Upper lobe of left lung (tissue), 6 donors: ENCODE results near the gene KRTAP10-9. TPM values are rescaled to one million over a fixed set of nuclear protein-coding genes. Genes with fewer than 3 reads are reported as not detected.

Source experiments
- total RNA-seq, 6 donors: library from RNA; depleted of rRNA in 4 of 6; stranded (reverse); fragments of >200 nt in 4 of 6; gene quantifications; one replicate each; pipeline versions ENCODE4 v1.1.0 to v1.2.1, GENCODE V29; 2016 to 2021
- donor health status: DM: no; HTN: no; CAD: no; lungs with moderate emphysema.
- donor health status: DM: no; HTN: yes; CAD: no; lungs with severe emphysema.

The KRTAP10-9 gene
- total RNA-seq, 6 donors from 2014 or later, result not detected

Other genes starting within 250 kb of the KRTAP10-9 start
- gene LRRC3, start 171.6 kb upstream of the KRTAP10-9 start, total RNA-seq, result 10 to 100 TPM in 1 of 6 donors, 1 to 10 TPM in 5; 3.1 to 11.5 (median 4.6) TPM
- not detected for gene KRTAP10-1, start 86.9 kb upstream of the KRTAP10-9 start, total RNA-seq
- gene KRTAP10-2, start 75.6 kb upstream of the KRTAP10-9 start, total RNA-seq, result not detected
- gene KRTAP10-3, start 68.3 kb upstream of the KRTAP10-9 start, total RNA-seq, result not detected
- not detected for gene KRTAP10-4, start 53.4 kb upstream of the KRTAP10-9 start, total RNA-seq
- gene KRTAP10-5, start 46.5 kb upstream of the KRTAP10-9 start, total RNA-seq, result not detected
- gene KRTAP10-6, start 34.6 kb upstream of the KRTAP10-9 start, total RNA-seq, result not detected
- not detected for gene KRTAP10-7, start 26.5 kb upstream of the KRTAP10-9 start, total RNA-seq
- not detected for gene KRTAP10-8, start 15.0 kb upstream of the KRTAP10-9 start, total RNA-seq
- gene KRTAP10-10, start 10.3 kb downstream of the KRTAP10-9 start, total RNA-seq, result not detected
- not detected for gene KRTAP10-11, start 19.3 kb downstream of the KRTAP10-9 start, total RNA-seq
- gene KRTAP12-4, start 27.6 kb downstream of the KRTAP10-9 start, total RNA-seq, result not detected
- gene KRTAP12-3, start 30.8 kb downstream of the KRTAP10-9 start, total RNA-seq, result not detected
- gene KRTAP12-2, start 39.8 kb downstream of the KRTAP10-9 start, total RNA-seq, result not detected
- not detected for gene KRTAP12-1, start 55.1 kb downstream of the KRTAP10-9 start, total RNA-seq
- gene KRTAP10-12, start 70.1 kb downstream of the KRTAP10-9 start, total RNA-seq, result not detected
- under 1 TPM in 2 of 6 donors, not detected in 4; 0.14 to 0.17 TPM for gene TSPEAR, start 84.5 kb downstream of the KRTAP10-9 start, total RNA-seq
- 100 to 1,000 TPM in 1 of 6 donors, 10 to 100 TPM in 5; 74.4 to 218 (median 80.1) TPM for gene UBE2G2, start 174.7 kb downstream of the KRTAP10-9 start, total RNA-seq
- gene SUMO3, start 191.0 kb downstream of the KRTAP10-9 start, total RNA-seq, result 10 to 100 TPM; 46.1 to 97.6 (median 73.2) TPM
- gene PTTG1IP, start 246.6 kb downstream of the KRTAP10-9 start, total RNA-seq, result 100 to 1,000 TPM; 150 to 316 (median 247) TPM